ELF-1 (cell line): ENCODE results near the gene SLC16A12.
"Not testable (repeated sequence)": the region's sequence is repeated elsewhere in the genome, so short reads cannot be mapped to it uniquely, and the experiment has no call there.

Experiments used
- DNase-seq: peaks from one replicate; pipeline ENCODE4 v3.0.0-alpha.2; 2016; ENCODE audit warnings: low read depth, low spot score

The SLC16A12 gene

DNA sequence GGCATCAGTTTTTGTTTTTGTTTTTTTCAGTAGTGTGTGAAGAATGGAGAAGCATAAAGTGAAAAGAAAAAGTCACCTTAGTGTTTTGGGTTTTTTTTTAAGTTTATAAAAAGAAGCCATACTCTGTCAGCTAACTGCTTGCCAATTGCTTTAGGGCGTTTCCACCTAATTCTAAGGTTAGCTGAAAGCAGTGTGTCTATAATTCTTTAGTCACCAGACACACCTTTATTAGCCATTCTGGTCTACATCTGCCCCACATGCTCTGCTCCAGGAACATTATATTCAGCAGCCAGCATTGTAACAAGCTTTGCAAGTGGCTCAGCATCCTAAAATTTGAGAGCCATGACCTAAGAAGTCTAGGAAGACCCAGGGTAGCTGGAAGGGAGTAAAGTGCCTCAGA lies 14.1 kb upstream of the SLC16A12 start:
- no peak for DNase-seq

DNA sequence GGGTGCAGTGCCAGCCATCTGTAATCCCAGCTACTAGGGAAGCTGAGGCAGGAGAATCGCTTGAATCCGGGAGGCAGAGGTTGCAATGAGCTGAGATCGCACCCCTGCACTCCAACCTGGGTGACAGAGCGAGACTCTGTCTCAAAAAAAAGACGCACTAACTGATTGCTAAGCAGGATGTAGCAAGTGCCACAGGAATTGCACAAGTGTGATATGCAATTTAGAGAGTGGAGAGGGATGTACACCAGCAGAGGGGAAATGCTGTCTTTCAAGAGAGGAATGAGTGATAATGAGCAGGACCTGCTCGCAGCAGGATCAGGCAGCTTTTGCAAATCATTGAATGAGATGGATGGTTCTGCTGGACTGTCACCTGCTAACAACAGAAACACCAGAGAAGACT lies 13.3 kb upstream of the SLC16A12 start:
- DNase-seq = no peak

- DNase-seq = no peak
Observed at GRCh38 chr10:89547853-89548513, 12.6 kb upstream of the SLC16A12 start.

GRCh38 chr10:89546651-89547050 lies 11.3 kb upstream of the SLC16A12 start:
- not testable (repeated sequence) for DNase-seq

- no peak for DNase-seq
Observed at GRCh38 chr10:89543841-89544240, 8.4 kb upstream of the SLC16A12 start.

DNA sequence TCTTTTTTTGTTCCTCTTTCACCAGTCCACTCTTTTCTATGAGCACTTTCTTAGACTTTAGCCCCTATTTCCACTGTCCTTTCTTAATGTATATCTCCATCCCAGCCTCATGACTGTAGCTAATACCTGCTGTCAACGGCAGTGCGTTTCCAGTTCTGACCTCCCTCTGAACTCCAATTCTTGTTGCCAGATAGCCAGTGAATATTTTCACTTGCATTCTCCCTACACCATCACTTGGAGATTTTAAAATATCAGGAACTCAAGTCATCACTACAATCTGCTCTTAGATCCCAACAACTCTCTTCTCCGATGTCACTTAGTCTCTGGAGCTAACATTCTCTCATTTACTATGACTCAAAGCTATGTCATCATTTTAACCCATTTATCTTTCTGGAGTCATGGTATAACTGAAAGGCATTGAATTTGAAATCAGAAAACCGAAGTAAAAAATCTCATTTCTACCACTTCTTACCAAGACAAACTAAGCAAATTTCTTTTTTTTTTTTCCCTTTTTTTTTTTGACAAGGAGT lies 5.1 kb upstream of the SLC16A12 start:
- no peak for DNase-seq

GRCh38 chr10:89537364-89537763 lies 2.0 kb upstream of the SLC16A12 start:
- no peak for DNase-seq

GRCh38 chr10:89536013-89536354 lies 590 bp upstream of the SLC16A12 start:
- DNase-seq = no peak

DNA sequence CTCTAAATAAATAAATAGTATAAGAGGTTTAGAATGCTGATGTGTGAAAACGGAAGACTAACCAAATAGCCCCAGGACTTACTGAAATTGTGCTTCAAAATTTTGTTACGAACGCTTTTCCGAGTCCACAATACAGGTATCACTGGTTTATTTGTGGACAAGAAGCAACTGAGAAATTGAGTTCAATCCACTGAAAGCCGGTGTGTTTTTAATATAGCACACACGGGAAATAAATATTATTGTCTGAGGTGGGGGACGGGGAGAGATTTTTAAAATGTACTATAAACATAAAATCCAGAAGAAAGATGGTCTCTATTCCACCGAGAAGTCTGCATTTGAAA lies 598 bp downstream of the SLC16A12 start:
- no peak for DNase-seq

GRCh38 chr10:89532476-89532875 lies 2.9 kb downstream of the SLC16A12 start:
- no peak for DNase-seq

GRCh38 chr10:89531359-89531758 lies 4.0 kb downstream of the SLC16A12 start:
- DNase-seq = no peak

- DNase-seq = not testable (repeated sequence)
Observed at GRCh38 chr10:89529711-89530110, 5.7 kb downstream of the SLC16A12 start.

GRCh38 chr10:89526358-89526757 lies 9.0 kb downstream of the SLC16A12 start:
- DNase-seq = no peak

- no peak for DNase-seq
Observed at GRCh38 chr10:89525556-89525955, 9.8 kb downstream of the SLC16A12 start.

- DNase-seq = no peak
Observed at GRCh38 chr10:89524279-89524678, 11.1 kb downstream of the SLC16A12 start.

- DNase-seq = no peak
Observed at GRCh38 chr10:89523274-89523673, 12.1 kb downstream of the SLC16A12 start.

DNA sequence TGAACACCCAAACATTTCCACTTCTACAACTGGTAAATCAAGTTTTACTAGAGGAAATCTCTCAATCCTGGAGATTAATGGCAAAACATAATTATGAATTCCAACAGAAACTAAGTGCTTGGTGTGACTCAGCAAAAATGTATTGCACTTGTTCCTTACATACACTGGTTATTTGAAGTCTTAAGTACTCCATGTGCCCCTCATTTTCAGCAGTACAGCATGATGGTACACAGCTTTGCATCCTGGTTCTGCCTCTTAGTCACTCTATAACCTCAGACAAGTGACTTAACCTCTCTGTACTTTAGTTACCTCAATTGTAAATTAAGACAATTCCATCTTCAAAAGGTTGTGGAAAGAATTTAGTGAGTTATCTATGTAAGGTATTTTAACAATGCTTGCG lies 12.9 kb downstream of the SLC16A12 start:
- DNase-seq = no peak

- no peak for DNase-seq
Observed at GRCh38 chr10:89521368-89521767, 14.0 kb downstream of the SLC16A12 start.

GRCh38 chr10:89520706-89521105 lies 14.7 kb downstream of the SLC16A12 start:
- DNase-seq = no peak

DNA sequence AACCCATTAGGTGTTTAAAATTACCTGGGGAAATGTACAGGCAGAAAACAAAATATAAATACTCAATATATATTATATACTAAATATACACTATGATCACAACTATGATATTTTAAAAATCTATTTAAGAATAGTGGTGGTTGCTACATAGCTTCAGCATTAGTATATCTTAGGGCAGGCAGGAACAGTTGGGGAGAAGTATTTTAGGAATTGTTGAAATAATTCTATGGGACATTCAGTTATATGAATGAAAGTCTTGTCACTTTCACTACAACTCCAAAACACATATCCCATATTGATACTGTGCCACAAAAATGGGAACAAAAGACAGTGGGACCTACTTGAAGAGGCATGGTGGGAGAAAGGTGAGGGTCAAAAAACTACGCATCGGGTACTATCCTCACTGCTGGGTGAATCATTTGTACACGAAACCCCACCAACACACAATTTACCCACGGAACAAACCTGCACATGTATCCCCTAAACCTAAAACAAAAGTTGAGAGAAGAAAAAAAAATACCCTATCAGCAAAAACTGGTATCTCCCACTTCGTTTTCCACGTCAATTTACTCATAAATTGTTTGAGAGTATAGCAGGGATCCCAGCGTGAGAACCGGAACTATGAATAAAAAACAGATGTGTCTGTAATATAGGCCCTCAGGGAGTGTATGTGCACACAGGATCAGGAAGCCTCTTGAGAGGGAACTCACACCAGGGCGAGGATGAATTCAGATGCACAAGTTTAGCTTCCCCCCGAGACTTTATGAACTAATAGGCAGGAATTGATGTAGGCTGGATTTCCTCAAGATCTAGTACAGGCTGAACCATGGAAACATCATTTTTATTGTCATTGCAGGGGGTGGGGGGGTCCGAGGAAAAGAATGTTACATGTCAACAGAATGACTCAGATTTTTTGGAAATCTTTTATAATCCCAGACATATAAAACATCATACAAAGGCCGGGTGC lies 16.2 kb downstream of the SLC16A12 start:
- no peak for DNase-seq

DNA sequence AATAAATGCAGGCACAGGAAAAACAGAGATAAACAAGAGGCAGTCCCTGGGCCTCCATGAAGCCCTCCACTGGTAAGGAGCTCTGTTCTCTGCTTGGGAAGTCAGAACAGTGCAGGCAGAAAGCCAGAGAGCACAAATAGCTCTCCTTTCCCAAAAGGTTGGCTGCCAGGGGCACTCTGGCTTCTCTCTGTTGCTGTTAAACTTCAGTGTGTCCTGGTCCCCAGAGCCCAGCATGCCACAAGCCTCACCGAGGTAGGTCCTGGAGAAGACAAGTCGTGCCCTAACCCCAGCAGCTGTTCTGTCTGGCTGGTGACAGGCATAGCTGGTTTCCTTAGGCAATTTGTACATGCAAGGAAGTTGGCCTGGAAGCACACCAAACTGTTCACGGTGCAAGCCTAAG lies 17.3 kb downstream of the SLC16A12 start:
- DNase-seq = no peak

- peak; percentile 23 for DNase-seq
Observed at GRCh38 chr10:89516149-89516832, 19.1 kb downstream of the SLC16A12 start.
